Adrenal gland (tissue), 12 donors: ENCODE data around the gene COL5A1. TPM values are rescaled to one million over a fixed set of nuclear protein-coding genes. Genes with fewer than 3 reads are reported as not detected.
"Not testable (repeated sequence)": the region's sequence is repeated elsewhere in the genome, so short reads cannot be mapped to it uniquely, and the experiment has no call there.

Source experiments
- DNase-seq, 7 donors: peaks; one replicate each; pipeline ENCODE4 v3.0.0-alpha.2; 2019 to 2020
- H3K27ac ChIP-seq, 5 donors: fragments of 200-600 bp; sonication (generic) in 4 of 5; 1 replicate in 3 of 5; 2 replicates in 2 of 5; pipeline versions ENCODE4 v1.5.1 to v1.8.0; 2016 to 2020; ENCODE audit warnings: mild to moderate bottlenecking in 1 of 5
- H3K27me3 ChIP-seq: fragments of 200-600 bp; 2 replicates; pipeline ENCODE4 v1.8.0; 2021
- H3K36me3 ChIP-seq, 2 donors: fragments of 200-600 bp; replicated peaks in 1 of 2; 1 replicate in 1 of 2; 2 replicates in 1 of 2; pipeline versions ENCODE4 v1.5.1 to v1.8.0; 2018 to 2022
- H3K4me1 ChIP-seq, 2 donors: fragments of 200-600 bp; replicated peaks in 1 of 2; 1 replicate in 1 of 2; 2 replicates in 1 of 2; pipeline versions ENCODE4 v1.5.1 to v1.8.0; 2018 to 2021
- H3K4me3 ChIP-seq, 4 donors: fragments of 200-600 bp; sonication (generic) in 3 of 4; one replicate each; pipeline ENCODE4 v1.5.1; 2016 to 2018
- H3K9me3 ChIP-seq, 3 donors: fragments of 200-600 bp; sonication (generic) in 1 of 3; replicated peaks in 1 of 3; 1 replicate in 2 of 3; 2 replicates in 1 of 3; pipeline versions ENCODE4 v1.5.1 to v1.8.0; 2016 to 2021
- POLR2A ChIP-seq, 2 donors: fragments of 450-650 bp; IDR thresholded peaks; one replicate each; pipeline ENCODE4 v1.6.1; 2017; ENCODE audit warnings: antibody characterized with exemption in 2 of 2, mild to moderate bottlenecking in 2 of 2, moderate library complexity in 1 of 2
- WGBS, 4 donors: extraction: QIAGEN DNeasy Blood & Tissue Kit in 2 of 4; methylation state at CpG; one replicate each; pipeline versions ENCODE4 v1.1.5 to v1.1.7; 2013 to 2017; 5-methylcytosine and 5-hydroxymethylcytosine counted together
- intact Hi-C, 2 donors: fragments of 100-400 bp; cut with DNase I; formaldehyde crosslinking; loops; one replicate each; pipeline versions ENCODE4 v1.14.1 to v1.15.0; 2022 to 2023
- polyA plus RNA-seq, 3 donors: library from polyadenylated mRNA; stranded (reverse); fragments of 200-250 nt in 2 of 3; fragments of 350-450 nt in 1 of 3; fragmentation: Illumina TruSeq in 1 of 3; extraction: RNeasy Lipid Tissue Mini Kit (QIAGEN cat#74804) in 1 of 3; gene quantifications; one replicate each; pipeline ENCODE4 v1.2.3, GENCODE V29; 2013 to 2014
- total RNA-seq, 9 donors: library from RNA; depleted of rRNA in 4 of 9; stranded (reverse); fragments of >200 nt in 4 of 9; fragments of 120-200 nt in 1 of 9; fragmentation: NEBNext Ultra II Directional in 1 of 9; extraction: Animal tissue kit (Norgen Biotek cat#: 25700) in 1 of 9; gene quantifications; one replicate each; pipeline versions ENCODE4 v1.1.0 to v1.2.4, GENCODE V29; 2013 to 2023
- TF ChIP-seq, protein P1 (sequence below), 6 experiments: fragments of 450-650 bp in 4 of 6; fragments of 200-600 bp in 2 of 6; sonication (generic) in 1 of 6; IDR thresholded peaks; 1 replicate in 5 of 6; 2 replicates in 1 of 6; pipeline versions ENCODE4 v1.5.1 to v1.8.0; 2016 to 2021; ENCODE audit warnings: antibody characterized with exemption in 6 of 6, mild to moderate bottlenecking in 2 of 6, moderate library complexity in 1 of 6
- donor health status: healthy with polysubstance abuse.
- donor health status: Bipolar disorder and iron deficiency.
- donor health status: DM: yes; HTN: yes; CAD: no.
- donor health status: DM: no; HTN: no; CAD: no.
- donor health status: DM: no; HTN: no; CAD: no.
- donor health status: DM: yes; HTN: yes; CAD: no.

The COL5A1 gene
- total and polyA plus RNA-seq, 12 donors: 3.5 to 45.5 (median 29.3) TPM

DNA sequence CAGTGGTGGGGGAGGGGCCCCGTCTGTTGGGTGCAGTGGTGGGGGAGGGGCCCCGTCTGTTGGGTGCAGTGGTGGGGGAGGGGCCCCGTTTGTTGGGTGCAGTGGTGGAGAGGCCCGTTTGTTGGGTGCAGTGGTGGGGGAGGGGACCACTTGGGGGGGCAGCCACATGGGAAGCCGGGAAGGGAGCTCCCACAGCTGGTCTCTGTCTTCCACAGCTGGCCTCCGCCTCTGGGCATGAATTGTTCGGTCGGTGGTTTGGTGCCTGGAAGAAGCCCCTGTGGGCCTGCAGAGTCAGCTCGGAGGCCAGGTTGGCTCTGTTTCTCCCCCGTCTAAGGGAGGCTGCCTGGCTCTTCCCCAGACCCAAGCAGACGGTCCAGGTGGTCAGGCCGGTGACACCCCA, 69.3 kb downstream of the COL5A1 start:
- intact Hi-C loops: no loop called here
- H3K36me3 ChIP-seq: no peaks in the 10 kb centered on the region
- no peak for DNase-seq
- H3K27me3 ChIP-seq: no peaks in the 10 kb centered on the region
- WGBS, 4 donors: 70 to 84% (median 79%) methylated on average over 6 to 12 of the region's 12 CpGs
- no peak for TF ChIP-seq POLR2A (IDR thresholded peaks at IDR 0.05)
- TF ChIP-seq, protein P1, sequence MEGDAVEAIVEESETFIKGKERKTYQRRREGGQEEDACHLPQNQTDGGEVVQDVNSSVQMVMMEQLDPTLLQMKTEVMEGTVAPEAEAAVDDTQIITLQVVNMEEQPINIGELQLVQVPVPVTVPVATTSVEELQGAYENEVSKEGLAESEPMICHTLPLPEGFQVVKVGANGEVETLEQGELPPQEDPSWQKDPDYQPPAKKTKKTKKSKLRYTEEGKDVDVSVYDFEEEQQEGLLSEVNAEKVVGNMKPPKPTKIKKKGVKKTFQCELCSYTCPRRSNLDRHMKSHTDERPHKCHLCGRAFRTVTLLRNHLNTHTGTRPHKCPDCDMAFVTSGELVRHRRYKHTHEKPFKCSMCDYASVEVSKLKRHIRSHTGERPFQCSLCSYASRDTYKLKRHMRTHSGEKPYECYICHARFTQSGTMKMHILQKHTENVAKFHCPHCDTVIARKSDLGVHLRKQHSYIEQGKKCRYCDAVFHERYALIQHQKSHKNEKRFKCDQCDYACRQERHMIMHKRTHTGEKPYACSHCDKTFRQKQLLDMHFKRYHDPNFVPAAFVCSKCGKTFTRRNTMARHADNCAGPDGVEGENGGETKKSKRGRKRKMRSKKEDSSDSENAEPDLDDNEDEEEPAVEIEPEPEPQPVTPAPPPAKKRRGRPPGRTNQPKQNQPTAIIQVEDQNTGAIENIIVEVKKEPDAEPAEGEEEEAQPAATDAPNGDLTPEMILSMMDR (IDR thresholded peaks at IDR 0.05): no peak
- no peak overlapping the region for H3K4me3 ChIP-seq
- H3K9me3 ChIP-seq: no peaks in the 10 kb centered on the region
- no peak overlapping the region for H3K27ac ChIP-seq
- peaks cover 0 to 12% of the 10 kb centered on the region in 2 donors for H3K4me1 ChIP-seq

- no peaks in the 10 kb centered on the region for H3K9me3 ChIP-seq
- no peaks in the 10 kb centered on the region for H3K4me1 ChIP-seq
- no peaks in the 10 kb centered on the region for H3K36me3 ChIP-seq
- DNase-seq: no peak
- WGBS, 4 donors: 51 to 81% (median 66%) methylated on average over 2 of the region's 2 CpGs
- H3K4me3 ChIP-seq: no peak overlapping the region
- TF ChIP-seq, protein P1 (IDR thresholded peaks at IDR 0.05): no peak
- no peak for TF ChIP-seq POLR2A (IDR thresholded peaks at IDR 0.05)
- H3K27me3 ChIP-seq: no peaks in the 10 kb centered on the region
- intact Hi-C loops: no loop called here
- no peak overlapping the region for H3K27ac ChIP-seq
Measured at GRCh38 chr9:134712243-134712642, 70.6 kb downstream of the COL5A1 start.

GRCh38 chr9:134712926-134713325, 71.3 kb downstream of the COL5A1 start:
- H3K36me3 ChIP-seq: no peaks in the 10 kb centered on the region
- no peak overlapping the region for H3K4me3 ChIP-seq
- 70 to 91% (median 80%) methylated on average over 5 to 10 of the region's 10 CpGs for WGBS, 4 donors
- no peaks in the 10 kb centered on the region for H3K27me3 ChIP-seq
- no peaks in the 10 kb centered on the region for H3K4me1 ChIP-seq
- intact Hi-C loops: no loop called here
- DNase-seq: no peak
- no peaks in the 10 kb centered on the region for H3K9me3 ChIP-seq
- H3K27ac ChIP-seq: no peak overlapping the region
- TF ChIP-seq, protein P1 (IDR thresholded peaks at IDR 0.05): no peak
- no peak for TF ChIP-seq POLR2A (IDR thresholded peaks at IDR 0.05)

GRCh38 chr9:134715536-134715935, 73.9 kb downstream of the COL5A1 start:
- DNase-seq, H3K4me1 ChIP-seq, intact Hi-C loops: not testable (repeated sequence)

GRCh38 chr9:134716067-134716466, 74.5 kb downstream of the COL5A1 start:
- Histone ChIP-seq H3K27me3 (no peaks in the 10 kb centered on the region), H3K36me3 (no peaks in the 10 kb centered on the region), H3K27ac (no peak overlapping the region), H3K9me3 (no peaks in the 10 kb centered on the region), H3K4me3 (no peak overlapping the region), H3K4me1 (no peaks in the 10 kb centered on the region)
- DNase-seq: no peak
- intact Hi-C loops: no loop called here
- TF ChIP-seq, protein P1 (IDR thresholded peaks at IDR 0.05): no peak
- TF ChIP-seq POLR2A (IDR thresholded peaks at IDR 0.05): no peak
- WGBS, 4 donors: 86 to 93% (median 89%) methylated on average over 4 to 8 of the region's 8 CpGs

More at GRCh38 chr9:134715536-134715935, 73.9 kb downstream of the COL5A1 start:
- WGBS, 4 donors: 87 to 99% (median 91%) methylated on average over 5 of the region's 5 CpGs
- not testable (repeated sequence) for H3K4me3 ChIP-seq, H3K27me3 ChIP-seq, H3K36me3 ChIP-seq, H3K9me3 ChIP-seq, H3K27ac ChIP-seq
